ENCODE measurements around the gene MMRN1.

DNA sequence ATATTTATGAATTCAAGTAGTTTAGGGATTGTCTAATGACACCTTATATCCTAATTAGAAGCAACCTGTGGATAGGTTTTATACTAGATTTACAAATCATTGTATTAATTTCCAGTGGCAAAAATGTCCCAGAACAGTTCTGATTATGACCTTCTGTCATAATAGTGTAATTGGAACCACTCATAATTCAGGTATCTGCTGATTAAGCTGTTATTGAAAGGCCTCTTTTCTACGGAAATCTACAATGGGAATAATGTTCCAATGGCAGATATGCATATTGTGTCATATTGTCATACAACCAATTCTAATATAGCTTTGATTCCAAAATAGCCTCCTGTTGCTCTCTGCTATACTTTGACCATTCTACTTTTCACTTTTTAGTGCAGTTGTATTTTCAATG lies 19.0 kb downstream of the MMRN1 start:
- TF ChIP-seq, protein P1, sequence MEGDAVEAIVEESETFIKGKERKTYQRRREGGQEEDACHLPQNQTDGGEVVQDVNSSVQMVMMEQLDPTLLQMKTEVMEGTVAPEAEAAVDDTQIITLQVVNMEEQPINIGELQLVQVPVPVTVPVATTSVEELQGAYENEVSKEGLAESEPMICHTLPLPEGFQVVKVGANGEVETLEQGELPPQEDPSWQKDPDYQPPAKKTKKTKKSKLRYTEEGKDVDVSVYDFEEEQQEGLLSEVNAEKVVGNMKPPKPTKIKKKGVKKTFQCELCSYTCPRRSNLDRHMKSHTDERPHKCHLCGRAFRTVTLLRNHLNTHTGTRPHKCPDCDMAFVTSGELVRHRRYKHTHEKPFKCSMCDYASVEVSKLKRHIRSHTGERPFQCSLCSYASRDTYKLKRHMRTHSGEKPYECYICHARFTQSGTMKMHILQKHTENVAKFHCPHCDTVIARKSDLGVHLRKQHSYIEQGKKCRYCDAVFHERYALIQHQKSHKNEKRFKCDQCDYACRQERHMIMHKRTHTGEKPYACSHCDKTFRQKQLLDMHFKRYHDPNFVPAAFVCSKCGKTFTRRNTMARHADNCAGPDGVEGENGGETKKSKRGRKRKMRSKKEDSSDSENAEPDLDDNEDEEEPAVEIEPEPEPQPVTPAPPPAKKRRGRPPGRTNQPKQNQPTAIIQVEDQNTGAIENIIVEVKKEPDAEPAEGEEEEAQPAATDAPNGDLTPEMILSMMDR (conservative IDR thresholded peaks at IDR 0.05; ENCODE audit: low read depth in 2 of 2), result no peak
- TF ChIP-seq EZH2phosphoT487 (IDR thresholded peaks at IDR 0.05; ENCODE audit: unreplicated experiment) (no peak), POLR2AphosphoS5 (IDR thresholded peaks at IDR 0.05; ENCODE audit: low read depth) (no peak), JUNB (IDR thresholded peaks at IDR 0.05; ENCODE audit: unreplicated experiment) (no peak), STAT1 (IDR thresholded peaks at IDR 0.05; ENCODE audit: unreplicated experiment) (no peak), EZH2 (IDR thresholded peaks at IDR 0.05; ENCODE audit: low read depth, unreplicated experiment) (no peak), CREB1 (CRISPR knock-in tag; IDR thresholded peaks at IDR 0.05; ENCODE audit: low read depth) (no peak), ZNF331 (CRISPR knock-in tag; IDR thresholded peaks at IDR 0.05; ENCODE audit: low read depth) (no peak)
- TF ChIP-seq, protein P2, sequence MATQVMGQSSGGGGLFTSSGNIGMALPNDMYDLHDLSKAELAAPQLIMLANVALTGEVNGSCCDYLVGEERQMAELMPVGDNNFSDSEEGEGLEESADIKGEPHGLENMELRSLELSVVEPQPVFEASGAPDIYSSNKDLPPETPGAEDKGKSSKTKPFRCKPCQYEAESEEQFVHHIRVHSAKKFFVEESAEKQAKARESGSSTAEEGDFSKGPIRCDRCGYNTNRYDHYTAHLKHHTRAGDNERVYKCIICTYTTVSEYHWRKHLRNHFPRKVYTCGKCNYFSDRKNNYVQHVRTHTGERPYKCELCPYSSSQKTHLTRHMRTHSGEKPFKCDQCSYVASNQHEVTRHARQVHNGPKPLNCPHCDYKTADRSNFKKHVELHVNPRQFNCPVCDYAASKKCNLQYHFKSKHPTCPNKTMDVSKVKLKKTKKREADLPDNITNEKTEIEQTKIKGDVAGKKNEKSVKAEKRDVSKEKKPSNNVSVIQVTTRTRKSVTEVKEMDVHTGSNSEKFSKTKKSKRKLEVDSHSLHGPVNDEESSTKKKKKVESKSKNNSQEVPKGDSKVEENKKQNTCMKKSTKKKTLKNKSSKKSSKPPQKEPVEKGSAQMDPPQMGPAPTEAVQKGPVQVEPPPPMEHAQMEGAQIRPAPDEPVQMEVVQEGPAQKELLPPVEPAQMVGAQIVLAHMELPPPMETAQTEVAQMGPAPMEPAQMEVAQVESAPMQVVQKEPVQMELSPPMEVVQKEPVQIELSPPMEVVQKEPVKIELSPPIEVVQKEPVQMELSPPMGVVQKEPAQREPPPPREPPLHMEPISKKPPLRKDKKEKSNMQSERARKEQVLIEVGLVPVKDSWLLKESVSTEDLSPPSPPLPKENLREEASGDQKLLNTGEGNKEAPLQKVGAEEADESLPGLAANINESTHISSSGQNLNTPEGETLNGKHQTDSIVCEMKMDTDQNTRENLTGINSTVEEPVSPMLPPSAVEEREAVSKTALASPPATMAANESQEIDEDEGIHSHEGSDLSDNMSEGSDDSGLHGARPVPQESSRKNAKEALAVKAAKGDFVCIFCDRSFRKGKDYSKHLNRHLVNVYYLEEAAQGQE (IDR thresholded peaks at IDR 0.05; ENCODE audit: unreplicated experiment), result no peak
- TF ChIP-seq, protein P3, sequence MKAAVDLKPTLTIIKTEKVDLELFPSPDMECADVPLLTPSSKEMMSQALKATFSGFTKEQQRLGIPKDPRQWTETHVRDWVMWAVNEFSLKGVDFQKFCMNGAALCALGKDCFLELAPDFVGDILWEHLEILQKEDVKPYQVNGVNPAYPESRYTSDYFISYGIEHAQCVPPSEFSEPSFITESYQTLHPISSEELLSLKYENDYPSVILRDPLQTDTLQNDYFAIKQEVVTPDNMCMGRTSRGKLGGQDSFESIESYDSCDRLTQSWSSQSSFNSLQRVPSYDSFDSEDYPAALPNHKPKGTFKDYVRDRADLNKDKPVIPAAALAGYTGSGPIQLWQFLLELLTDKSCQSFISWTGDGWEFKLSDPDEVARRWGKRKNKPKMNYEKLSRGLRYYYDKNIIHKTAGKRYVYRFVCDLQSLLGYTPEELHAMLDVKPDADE (IDR thresholded peaks at IDR 0.05), result no peak

Measured in GM23338 (cell line).